Epithelial cell of prostate (primary cell): Measurements from ENCODE around the gene SLC27A3.
A peak's percentile ranks its signal among the peaks of the same experiment; 100 is the strongest.
"Not testable (repeated sequence)": the region's sequence is repeated elsewhere in the genome, so short reads cannot be mapped to it uniquely, and the experiment has no call there.

Experiments used
- DNase-seq: peaks from one replicate; pipeline ENCODE4 v3.0.0-alpha.2; 2011; ENCODE audit warnings: low read depth, low spot score
- H3K27ac ChIP-seq: fragments of 450-650 bp; 2 replicates; pipeline ENCODE4 v1.5.1; 2017; ENCODE audit warnings: mild to moderate bottlenecking

The SLC27A3 gene

DNA sequence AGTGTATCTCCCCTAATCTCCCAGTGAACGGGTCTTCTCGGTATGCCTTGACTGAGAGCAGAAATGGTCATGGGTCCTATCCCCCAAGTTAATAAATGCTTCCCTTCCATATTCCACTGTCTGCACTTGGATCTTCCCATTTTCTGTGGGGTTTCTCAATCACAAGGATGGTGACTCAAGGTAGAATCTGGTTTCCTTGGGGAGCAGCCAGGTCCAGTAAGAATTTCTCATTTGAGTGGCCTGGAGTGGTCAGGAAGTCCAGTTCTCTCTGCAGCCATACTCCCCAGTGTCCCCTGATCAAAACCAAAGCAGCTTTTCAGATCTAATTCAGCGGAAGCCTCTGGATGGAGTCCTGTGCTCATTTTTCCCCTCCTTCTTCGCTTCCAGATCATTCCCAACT is 14.8 kb upstream of the SLC27A3 start:
- H3K27ac ChIP-seq, result no peak overlapping the region
- DNase-seq, result no peak

DNA sequence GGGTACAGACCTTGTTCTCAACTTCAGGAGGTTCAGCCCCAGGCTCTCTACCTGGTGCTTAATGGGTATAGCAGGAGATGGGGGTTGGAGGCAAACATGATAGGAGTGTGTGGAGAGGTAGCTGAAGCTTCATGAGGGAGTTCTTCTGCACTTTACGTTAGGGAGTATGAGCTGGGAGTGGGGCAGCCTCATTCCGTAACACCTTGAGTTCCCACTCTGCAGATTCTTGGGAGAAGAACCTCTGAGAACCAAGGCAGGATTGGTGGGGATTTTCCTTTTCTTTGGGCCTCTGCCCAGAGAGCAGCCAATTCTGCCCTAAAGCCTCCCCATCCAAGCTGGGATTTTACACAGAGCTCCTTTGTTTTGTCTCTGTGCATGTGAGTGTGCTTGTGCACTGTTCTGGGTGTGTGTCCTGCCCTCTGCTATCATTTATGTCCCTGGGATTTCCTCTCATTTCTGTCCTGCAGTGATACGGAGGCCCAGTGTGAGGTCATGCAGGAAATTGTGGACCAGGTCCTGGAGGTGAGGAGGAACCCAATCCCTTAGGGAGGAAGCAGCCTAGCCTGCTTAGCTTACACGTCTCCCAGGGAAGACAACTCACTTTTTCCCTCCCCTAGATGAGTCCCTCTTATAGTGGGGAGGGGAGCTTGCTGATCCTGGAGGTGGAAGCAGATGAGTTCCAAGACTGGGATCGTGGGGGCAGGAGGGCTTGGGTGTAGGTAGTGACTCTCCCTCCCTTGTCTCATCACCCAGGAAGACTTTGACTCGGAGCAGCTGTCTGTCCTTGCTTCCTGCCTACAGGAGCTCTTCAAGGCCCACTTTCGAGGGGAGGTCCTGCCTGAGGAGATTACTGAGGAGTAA is 11.6 kb upstream of the SLC27A3 start:
- no peak for DNase-seq
- H3K27ac ChIP-seq, result no peak overlapping the region

DNA sequence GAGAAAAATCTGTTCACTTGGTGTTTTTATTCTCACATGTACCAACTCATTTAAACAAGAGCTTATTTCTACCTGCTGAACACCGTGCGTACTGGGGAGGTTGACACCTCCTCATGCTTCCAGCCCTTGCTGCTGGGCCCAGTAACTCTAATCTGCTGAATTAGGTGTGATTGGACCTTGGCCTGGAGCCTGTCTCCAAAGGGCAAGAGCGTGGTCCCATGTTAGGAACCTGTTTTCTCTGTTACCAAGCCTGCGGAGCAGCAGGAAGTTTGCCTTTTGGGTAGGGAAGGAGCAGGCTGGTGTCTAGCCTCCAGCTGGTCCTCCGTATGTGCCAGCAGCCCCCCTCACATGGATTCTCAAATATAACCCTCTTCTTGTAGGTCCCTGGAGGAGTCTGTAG is 10.9 kb upstream of the SLC27A3 start:
- DNase-seq, result no peak

DNA sequence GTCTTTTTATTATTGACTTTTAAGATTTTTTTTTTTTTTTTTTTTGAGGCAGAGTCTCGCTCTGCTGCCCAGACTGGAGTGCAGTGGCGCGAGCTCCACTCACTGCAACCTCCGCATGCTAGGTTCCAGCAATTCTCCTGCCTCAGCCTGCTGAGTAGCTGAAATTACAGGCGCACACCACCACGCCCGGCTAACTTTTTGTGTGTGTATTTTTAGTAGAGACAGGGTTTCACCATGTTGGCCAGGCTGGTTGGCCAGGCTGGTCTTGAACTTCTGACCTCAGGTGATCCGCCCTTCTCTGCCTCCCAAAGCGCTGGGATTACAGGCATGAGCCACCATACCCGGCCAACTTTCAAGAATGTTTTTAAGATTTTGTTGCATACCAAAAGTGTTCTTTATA is 8.5 kb upstream of the SLC27A3 start:
- not testable (repeated sequence) for H3K27ac ChIP-seq, DNase-seq

More for the DNA sequence above, 10.9 kb upstream of the SLC27A3 start:
- H3K27ac ChIP-seq, result no peak overlapping the region

DNA sequence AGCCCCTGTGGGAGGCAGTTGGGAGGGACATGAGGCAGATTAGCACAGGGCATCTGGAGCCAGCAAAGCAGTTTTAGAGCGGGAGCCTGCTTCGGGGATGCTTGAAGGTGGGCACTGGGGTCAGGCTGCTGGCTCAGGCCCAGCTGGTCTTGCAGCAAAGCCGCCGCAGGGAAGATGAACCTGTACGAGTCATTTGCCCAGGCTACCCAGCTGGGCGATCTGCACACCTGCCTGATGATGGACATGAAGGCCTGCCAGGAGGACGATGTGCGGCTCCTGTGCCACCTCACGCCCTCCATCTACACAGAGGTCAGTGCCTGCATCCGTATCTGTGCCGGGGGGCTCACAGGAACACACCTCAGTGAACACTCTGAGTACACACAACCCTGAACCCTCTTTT is 7.7 kb upstream of the SLC27A3 start:
- DNase-seq, result no peak
- no peak overlapping the region for H3K27ac ChIP-seq

DNA sequence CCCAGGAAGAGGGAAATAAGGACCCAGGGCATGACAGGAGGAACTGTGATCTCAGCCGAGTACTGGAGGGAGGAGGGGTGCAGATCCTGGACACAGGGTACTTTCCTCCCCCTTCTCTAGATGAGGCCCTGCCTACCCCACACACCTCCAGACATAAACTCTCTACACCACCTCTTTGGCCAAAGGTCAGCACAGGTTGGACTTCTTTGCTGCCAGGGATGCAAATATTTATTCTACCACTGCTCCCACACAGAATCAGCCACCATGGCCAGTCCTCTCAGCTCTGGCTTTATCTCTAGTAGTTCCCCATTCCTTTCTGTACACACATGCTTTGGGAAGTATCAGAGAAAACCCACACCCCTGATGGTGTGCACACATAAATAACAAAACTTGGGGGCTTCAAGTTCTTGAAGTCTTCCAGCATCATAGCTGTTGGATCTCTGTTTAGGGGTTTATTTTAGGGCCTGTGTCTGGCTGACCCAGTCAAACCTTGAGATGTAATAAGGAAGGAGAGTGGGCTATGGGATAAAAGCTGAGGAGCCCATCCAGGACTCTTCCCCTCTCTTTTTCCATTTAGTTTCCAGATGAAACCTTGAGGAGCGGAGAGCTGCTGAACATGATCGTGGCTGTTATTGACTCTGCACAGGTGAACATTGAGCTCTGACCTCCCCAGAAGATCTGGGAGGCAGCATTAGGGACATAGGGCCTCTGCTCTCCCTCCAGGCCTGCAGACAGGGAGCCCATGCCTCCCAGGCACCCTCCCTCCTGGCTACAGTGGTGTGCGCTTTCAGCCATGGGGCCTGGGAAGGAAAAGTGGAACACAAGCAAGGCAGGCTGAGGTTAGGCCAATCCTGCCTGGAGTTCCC is 6.7 kb upstream of the SLC27A3 start:
- no peak for DNase-seq
- H3K27ac ChIP-seq, result no peak overlapping the region

DNA sequence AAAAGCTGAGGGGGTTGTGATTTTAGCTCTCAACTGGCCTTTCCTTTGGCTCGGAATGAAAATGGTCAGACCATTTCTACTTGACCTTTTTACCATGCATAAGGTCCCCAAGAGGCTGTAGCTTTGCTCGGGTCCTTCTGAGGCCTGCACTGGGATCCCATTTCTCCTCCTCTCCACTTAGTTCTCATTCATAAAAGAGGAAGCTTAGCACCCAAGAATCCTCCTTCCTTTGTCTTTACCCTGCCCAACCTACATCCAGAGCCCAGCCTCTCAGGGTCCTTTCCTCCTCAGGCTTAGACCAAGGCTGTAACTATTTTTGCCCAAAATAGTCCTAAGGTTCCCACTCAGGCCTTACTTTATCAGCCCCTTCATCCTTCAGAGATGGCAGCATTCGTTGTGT is 6.0 kb upstream of the SLC27A3 start:
- no peak for DNase-seq
- no peak overlapping the region for H3K27ac ChIP-seq

DNA sequence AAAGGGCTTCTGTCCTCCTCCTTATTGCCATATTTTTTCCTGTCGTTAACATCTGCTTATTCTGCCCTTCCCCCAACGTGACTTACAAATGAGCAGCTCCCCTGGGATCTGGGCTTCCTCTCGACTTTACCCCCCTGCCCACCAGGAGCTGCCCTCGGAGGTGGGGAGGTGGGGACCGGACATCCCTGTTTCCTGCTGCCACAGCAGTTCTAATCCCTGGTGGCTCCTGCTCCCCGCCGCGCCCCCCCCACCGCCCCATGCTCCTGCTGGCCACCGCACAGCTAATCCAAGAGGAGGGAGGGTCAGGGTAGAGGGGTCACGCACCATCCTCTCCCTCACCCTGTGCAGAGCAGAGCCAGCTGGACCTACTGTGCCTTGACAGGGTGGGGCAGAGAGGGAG is 4.4 kb upstream of the SLC27A3 start:
- no peak overlapping the region for H3K27ac ChIP-seq
- no peak for DNase-seq

DNA sequence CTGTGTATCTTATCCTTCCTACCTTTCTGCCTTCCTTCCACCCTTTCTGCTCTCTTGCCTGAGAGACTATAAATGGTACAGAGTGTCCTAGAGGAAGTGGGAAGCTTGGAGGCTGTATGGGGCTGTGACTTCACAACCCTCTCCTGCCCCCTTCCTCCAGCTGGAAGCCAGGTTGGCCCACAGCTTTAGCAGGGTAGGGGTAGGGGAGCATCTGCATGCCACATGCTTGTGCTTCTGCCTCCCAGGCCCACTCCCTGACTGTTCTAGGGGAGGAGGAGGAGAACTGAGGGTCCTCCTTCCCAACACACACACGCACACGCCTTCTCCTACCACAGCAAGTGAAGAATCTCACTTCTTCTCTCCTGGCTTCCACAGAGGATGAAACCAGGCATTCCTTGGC is 3.9 kb upstream of the SLC27A3 start:
- no peak overlapping the region for H3K27ac ChIP-seq
- no peak for DNase-seq

DNA sequence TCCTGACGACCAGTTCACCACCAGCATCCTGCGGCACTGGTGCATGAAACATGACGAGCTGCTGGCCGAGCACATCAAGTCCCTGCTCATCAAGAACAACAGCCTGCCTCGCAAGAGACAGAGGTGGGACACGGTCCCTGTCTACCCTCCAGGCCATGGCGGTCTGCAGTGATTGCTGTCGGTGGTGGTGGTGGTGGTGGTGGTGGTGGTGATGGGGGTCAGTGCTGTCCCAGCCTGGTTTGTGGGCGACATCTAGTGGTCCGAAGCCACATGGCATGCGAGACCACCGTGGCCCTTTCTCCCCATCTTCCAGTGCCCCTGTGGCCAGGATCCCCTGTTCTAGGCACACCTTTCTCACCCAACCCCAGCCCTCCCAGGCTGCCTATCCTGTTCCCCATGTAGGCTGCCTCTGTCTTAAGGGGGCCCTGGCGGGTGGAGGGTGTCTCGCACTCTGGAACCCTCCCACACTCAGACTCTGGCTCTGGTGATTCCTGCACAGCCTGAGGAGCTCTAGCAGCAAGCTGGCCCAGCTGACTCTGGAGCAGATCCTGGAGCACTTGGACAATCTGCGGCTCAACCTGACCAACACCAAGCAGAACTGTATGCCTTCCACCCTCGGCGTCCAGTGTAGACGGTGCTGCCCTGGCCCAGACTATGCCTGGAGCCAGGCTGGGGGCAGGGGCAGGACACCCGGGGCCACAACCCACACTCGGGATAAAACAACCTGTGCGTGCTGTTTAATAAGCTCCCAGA is 3.2 kb upstream of the SLC27A3 start:
- DNase-seq, result no peak
- no peak overlapping the region for H3K27ac ChIP-seq

DNA sequence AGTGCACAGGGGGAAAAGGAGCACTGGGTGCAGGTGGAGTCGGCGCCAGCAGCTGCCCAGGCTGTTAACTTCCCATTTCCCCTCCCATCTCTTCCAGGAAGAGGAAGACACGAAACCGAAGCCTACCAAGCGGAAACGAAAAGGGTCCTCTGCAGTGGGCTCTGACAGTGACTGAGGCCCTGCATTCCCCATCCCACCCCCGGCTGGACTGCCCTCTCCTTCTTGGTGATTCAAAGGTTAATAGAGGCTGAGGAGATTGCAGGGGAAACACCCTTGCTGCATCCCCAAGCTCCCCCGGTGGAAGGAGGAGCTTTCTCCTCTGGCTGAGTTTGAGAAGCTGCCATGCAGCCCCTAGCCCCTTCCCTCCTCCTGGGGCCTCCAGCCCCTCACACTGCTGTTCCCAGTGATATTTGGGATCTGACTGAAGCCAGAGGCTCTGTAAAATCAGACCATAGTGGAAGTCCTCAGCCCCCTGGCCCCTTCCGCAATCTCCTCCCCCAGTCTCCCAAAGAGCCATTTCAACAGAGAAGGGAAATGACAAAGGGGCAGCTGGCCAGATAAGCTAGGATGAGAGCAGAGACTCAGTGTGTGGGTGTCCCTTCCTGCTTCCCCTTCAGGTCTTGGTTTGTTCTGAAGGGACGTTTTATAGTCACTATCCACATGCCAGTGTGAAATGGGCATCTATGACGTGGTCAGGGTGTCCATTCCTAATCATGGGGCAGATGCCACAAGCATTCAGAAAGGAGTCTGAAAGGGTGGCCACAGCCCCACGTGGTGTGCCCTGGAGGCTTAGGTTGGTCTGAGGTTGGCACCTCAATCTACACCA is 1.9 kb upstream of the SLC27A3 start:
- DNase-seq, result no peak
- H3K27ac ChIP-seq, result no peak overlapping the region

DNA sequence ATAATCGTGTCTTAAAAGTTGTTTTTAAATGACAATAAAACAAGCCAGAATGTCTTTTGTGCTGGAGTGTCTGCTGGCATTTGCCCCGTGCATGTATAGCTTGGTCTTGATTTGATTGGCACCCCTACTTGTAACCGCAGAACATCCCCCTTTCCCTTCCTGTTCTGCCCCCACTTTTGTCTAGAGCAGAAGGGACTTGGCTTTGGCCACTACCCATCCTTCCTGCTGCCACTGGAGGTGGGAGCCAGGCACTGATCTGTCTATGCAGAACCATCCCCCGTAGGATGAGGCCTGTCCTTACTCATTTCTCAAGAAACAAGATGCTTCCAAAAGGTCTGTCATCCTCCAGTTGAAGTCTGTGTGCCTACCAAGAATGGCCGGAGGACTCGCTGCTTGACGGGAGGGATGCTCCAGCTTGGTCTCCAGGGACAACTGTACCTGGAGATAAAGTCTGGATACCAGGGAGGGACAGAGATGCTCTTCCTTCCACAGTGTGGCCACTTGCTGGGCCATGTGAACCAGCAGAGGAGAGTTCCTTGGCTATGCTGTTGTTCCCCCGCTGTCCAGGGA is 1.1 kb upstream of the SLC27A3 start:
- no peak overlapping the region for H3K27ac ChIP-seq
- no peak for DNase-seq

DNA sequence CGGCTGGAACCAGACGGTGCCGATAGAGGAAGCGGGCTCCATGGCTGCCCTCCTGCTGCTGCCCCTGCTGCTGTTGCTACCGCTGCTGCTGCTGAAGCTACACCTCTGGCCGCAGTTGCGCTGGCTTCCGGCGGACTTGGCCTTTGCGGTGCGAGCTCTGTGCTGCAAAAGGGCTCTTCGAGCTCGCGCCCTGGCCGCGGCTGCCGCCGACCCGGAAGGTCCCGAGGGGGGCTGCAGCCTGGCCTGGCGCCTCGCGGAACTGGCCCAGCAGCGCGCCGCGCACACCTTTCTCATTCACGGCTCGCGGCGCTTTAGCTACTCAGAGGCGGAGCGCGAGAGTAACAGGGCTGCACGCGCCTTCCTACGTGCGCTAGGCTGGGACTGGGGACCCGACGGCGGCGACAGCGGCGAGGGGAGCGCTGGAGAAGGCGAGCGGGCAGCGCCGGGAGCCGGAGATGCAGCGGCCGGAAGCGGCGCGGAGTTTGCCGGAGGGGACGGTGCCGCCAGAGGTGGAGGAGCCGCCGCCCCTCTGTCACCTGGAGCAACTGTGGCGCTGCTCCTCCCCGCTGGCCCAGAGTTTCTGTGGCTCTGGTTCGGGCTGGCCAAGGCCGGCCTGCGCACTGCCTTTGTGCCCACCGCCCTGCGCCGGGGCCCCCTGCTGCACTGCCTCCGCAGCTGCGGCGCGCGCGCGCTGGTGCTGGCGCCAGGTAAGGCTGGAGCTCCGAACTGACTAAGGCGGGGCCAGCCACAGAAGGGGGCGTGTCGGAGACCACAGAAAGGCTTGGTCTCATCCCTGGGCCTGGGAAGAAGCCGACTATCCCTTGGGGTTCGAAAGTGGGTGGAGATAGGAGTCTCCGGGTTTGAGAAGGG is 486 bp downstream of the SLC27A3 start:
- peak overlapping the region; percentile 9 for H3K27ac ChIP-seq

DNA sequence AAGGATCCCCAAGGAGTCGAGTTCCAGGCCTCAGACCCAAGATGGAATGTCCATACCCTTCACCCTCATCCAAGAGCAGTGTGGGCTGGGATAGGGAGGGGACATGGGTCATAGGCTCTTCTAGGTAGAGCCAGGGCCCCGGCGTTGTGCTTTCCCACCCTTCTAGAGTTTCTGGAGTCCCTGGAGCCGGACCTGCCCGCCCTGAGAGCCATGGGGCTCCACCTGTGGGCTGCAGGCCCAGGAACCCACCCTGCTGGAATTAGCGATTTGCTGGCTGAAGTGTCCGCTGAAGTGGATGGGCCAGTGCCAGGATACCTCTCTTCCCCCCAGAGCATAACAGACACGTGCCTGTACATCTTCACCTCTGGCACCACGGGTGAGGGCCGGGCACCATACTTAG is 1.1 kb downstream of the SLC27A3 start:
- H3K27ac ChIP-seq, result no peak overlapping the region
- no peak for DNase-seq

More for the DNA sequence above, 486 bp downstream of the SLC27A3 start:
- no peak for DNase-seq

DNA sequence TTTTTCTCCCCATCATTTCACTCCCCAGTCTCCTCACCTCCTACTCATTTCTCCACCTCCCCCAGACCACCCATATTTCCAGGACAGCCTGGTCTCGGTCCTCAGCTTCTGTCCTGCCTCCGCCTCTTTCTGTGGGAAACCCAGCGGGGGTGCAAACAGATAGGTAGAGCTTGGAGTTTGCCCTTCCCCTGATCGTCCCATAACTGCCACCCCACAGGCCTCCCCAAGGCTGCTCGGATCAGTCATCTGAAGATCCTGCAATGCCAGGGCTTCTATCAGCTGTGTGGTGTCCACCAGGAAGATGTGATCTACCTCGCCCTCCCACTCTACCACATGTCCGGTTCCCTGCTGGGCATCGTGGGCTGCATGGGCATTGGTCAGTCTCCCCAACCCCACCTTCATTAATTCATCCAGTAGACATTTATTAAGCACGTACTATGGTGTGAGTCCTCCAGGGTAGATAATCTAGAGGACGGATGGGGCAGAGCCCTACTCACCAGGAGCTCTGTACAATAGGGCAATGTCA is 1.7 kb downstream of the SLC27A3 start:
- no peak overlapping the region for H3K27ac ChIP-seq
- no peak for DNase-seq

DNA sequence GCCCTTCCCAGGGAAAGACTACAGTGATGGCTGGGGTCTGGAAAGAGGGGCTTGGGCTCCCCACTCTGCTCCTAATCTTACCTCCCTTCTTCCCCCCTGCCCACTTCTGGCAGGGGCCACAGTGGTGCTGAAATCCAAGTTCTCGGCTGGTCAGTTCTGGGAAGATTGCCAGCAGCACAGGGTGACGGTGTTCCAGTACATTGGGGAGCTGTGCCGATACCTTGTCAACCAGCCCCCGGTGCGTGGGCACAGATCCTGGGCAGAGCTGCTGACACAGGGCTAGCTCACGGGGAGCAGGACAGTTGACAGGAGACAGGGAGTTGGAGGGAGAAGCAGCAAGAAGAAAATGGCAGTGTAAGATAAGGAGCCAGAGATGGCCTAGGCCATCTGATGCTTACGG is 2.4 kb downstream of the SLC27A3 start:
- DNase-seq, result no peak
- no peak overlapping the region for H3K27ac ChIP-seq

DNA sequence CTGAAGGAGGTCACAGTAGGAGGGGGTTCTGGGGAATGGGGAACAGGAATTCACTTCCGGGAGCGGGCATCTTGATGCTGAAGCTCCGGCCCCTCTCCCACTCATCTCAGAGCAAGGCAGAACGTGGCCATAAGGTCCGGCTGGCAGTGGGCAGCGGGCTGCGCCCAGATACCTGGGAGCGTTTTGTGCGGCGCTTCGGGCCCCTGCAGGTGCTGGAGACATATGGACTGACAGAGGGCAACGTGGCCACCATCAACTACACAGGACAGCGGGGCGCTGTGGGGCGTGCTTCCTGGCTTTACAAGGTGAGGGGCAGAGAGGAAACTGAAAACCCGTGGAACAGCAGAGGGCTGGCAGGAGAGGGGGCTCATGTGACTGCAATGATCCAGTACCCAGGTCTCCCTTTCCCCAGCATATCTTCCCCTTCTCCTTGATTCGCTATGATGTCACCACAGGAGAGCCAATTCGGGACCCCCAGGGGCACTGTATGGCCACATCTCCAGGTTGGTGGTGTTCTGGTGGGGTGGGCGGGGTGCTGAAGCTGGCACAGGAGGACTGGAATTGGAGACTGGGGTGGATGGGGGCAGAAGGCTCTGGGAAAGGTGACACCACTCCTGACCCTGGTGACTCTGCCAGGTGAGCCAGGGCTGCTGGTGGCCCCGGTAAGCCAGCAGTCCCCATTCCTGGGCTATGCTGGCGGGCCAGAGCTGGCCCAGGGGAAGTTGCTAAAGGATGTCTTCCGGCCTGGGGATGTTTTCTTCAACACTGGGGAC is 3.0 kb downstream of the SLC27A3 start:
- DNase-seq, result no peak
- no peak overlapping the region for H3K27ac ChIP-seq
